Astrocyte of the cerebellum (primary cell): ENCODE results near the gene LBHD2.

Experiments
- DNase-seq: peaks from one replicate; pipeline ENCODE4 v3.0.0-alpha.2; 2011; ENCODE audit warnings: low read depth
- H3K4me3 ChIP-seq: 2 replicates; pipeline ENCODE4 v1.5.1; 2011; ENCODE audit warnings: mild to moderate bottlenecking, low read depth, low read length, moderate library complexity
- CTCF ChIP-seq: IDR thresholded peaks from 2 replicates; pipeline ENCODE4 v1.5.1; 2012; ENCODE audit warnings: low read length, low read depth, moderate library complexity, mild to moderate bottlenecking; ENCODE audit errors: missing control alignments
- in situ Hi-C: cut with HindIII; loops from 2 replicates; pipeline ENCODE4 v1.10.0; 2017; ENCODE audit warnings: low sequenced_read_pairs

LBHD2 gene

DNA sequence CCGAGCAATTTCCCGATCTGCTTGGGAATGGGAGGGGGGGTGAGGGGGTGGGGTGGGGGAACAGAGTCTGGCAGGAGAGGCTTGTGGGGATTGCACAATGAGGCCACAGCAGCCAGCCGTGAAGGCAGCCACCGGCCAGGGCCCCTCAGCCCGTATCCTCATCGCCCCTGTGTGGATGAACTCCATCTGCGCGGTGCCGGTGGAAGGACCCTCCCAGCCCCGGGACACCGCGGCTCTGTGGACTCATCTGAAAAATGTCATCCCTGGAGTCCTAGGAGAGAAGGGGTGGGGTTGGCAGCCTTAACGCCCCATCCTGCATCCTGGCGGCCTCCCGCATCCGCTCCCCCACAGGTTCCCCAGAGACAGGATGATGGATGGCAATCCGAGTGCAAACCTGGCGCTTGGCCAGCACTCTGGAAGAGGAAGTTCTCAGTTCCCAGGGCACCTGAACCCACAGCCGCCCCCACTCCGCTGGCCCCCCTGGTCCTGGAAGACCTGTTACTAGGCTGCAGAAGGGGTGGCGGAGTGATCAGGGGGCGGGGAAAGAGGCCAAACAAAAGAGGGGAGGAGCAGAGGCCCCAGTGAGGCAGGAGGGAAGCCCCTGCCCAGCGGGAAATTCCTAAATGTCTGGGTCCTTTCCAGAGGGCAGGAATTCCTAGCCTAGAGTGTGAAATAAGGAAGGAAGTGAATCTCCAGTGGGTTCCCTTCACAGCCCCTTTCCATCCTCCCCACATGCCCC lies 38.0 kb downstream of the LBHD2 start:
- in situ Hi-C loops = no loop called here
- no peak overlapping the region for H3K4me3 ChIP-seq
- DNase-seq = peak; percentile 51
- no peak for TF ChIP-seq CTCF

GRCh38 chr14:103122585-103122946 lies 38.6 kb downstream of the LBHD2 start:
- TF ChIP-seq CTCF = no peak
- no peak for DNase-seq
- no peak overlapping the region for H3K4me3 ChIP-seq
- in situ Hi-C loops = no loop called here

DNA sequence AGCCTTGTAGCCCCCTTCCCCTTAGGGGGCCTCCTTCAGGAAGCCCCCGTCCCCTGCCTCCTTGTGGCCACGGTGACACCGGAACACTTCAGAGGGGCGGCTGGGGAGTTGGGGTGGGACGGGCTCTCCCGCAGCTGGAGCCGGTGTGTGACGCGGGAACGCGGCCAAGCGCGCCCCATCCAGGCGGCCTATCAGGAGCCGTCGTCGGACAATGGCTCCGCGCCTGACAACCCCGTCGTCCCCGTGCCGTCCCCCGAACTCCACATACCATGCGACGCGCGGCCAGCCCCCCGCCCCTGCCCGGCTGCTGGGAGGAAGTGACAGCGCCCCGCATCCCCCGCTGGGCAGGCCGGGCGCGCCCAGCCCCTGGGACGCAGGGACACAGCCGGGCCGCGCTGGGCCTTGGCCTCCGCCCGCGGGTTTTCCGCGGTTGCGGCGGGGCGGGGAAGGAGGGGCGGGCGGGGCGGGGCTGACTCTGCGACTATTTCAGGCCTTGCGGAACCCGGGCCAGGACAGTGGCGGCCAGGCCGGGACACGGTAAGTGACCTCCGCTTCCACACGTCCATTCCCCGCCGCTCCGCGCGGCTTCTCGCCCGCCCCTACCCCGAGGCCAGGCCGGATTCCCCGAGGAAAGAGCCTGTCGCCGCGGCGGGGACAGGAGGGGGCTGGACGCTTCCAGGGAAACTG lies 39.1 kb downstream of the LBHD2 start, which contains the start of gene TNFAIP2:
Gene TNFAIP2 (plus strand): TSS at position 515 of the 687 bp plus-strand sequence. CDS start 2,997 bp downstream, outside the sequence.
- peak within 1 kb of the TSS; percentile 34 for H3K4me3 ChIP-seq
- TF ChIP-seq CTCF = no peak
- in situ Hi-C loops = no loop called here
- no peak for DNase-seq

- H3K4me3 ChIP-seq = peak overlapping the region; percentile 34
- peak; percentile 34 for TF ChIP-seq CTCF
- in situ Hi-C loops = no loop called here
- no peak for DNase-seq
These were observed 39.9 kb downstream of the LBHD2 start for GRCh38 chr14:103123634-103124500.

DNA sequence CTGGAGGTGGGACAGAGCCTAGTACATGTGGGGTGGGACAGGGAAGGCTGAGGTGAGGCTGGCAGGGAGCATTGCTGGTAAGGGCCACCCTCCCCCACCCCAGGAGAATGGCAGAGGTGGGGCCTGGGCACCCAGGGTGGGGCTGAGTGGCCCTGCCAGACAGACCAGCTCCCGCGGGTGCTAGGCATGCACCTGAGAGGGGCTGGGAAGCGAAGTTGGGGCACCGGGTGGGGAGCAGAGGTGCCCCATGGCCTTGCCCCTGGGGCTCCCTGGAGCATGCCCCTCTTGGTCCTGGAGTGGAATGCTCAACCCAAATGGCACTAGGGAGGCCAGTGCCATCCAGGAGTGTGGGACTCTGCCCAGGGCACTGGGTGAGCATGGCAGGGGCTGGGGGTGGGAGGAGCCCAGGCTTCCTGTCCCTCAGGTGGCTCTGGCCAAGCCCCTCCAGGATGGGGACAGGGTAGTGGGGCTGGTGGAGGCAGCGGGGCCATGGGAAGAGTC lies 40.5 kb downstream of the LBHD2 start:
- in situ Hi-C loops = no loop called here
- H3K4me3 ChIP-seq = peak overlapping the region; percentile 34
- no peak for DNase-seq
- TF ChIP-seq CTCF = no peak
